Measurements from ENCODE around the gene EMC8. TPM values are rescaled to one million over a fixed set of nuclear protein-coding genes. Genes with fewer than 3 reads are reported as not detected.
"Not testable (repeated sequence)": the region's sequence is repeated elsewhere in the genome, so short reads cannot be mapped to it uniquely, and the experiment has no call there.

Gene EMC8
- total RNA-seq, 1 donor from 2014 or later: 20.0 TPM

DNA sequence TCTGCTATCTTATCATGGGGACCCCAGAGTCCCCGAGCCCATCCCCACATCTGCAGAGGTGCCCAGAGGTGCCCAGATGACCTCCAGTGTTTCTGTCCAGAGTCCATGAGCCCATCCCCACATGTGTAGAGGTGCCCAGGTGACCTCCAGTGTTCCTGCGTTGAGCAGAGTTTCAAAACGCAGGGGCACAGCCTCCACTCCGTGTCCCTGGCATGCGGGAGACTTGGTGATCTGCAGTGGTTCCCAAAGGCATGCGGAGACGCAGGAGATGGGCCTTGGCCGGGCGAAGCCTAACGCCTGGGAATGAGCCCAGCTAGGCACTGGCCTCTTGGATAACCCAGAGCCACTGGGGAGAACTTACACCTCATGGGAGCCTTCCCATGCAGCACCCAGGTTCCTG, 41.5 kb upstream of the EMC8 start:
- DNase-seq: no peak
- H3K36me3 ChIP-seq: no peaks in the 10 kb centered on the region
- no peak overlapping the region for H3K4me3 ChIP-seq
- intact Hi-C loops (cut with DNase I): no loop called here
- H3K27ac ChIP-seq: no peak overlapping the region
- no peak for ATAC-seq
- H3K4me1 ChIP-seq: peaks cover 7% of the 10 kb centered on the region
- TF ChIP-seq CTCF (IDR thresholded peaks at IDR 0.05): no peak
- no peaks in the 10 kb centered on the region for H3K9me3 ChIP-seq
- H3K27me3 ChIP-seq: peaks cover 5% of the 10 kb centered on the region

GRCh38 chr16:85840395-85840794, 41.1 kb upstream of the EMC8 start:
- no peak for DNase-seq
- intact Hi-C loops (cut with DNase I): no loop called here
- Histone ChIP-seq H3K36me3 (no peaks in the 10 kb centered on the region), H3K4me3 (no peak overlapping the region), H3K4me1 (peaks cover 7% of the 10 kb centered on the region), H3K9me3 (no peaks in the 10 kb centered on the region), H3K27me3 (peaks cover 6% of the 10 kb centered on the region), H3K27ac (no peak overlapping the region)
- ATAC-seq: no peak
- TF ChIP-seq CTCF (IDR thresholded peaks at IDR 0.05): no peak

GRCh38 chr16:85839681-85840240, 40.4 kb upstream of the EMC8 start:
- Histone ChIP-seq H3K27ac (no peak overlapping the region), H3K9me3 (no peaks in the 10 kb centered on the region), H3K4me1 (peaks cover 2% of the 10 kb centered on the region), H3K36me3 (no peaks in the 10 kb centered on the region), H3K27me3 (peaks cover 6% of the 10 kb centered on the region), H3K4me3 (no peak overlapping the region)
- no peak for TF ChIP-seq CTCF (IDR thresholded peaks at IDR 0.05)
- intact Hi-C loops (cut with DNase I): no loop called here
- DNase-seq (no peak), ATAC-seq (no peak)

- H3K27me3 ChIP-seq: peaks cover 6% of the 10 kb centered on the region
- H3K4me3 ChIP-seq: no peak overlapping the region
- H3K4me1 ChIP-seq: no peaks in the 10 kb centered on the region
- H3K27ac ChIP-seq: no peak overlapping the region
- intact Hi-C loops (cut with DNase I): no loop called here
- DNase-seq (no peak), ATAC-seq (no peak)
- H3K36me3 ChIP-seq: no peaks in the 10 kb centered on the region
- no peaks in the 10 kb centered on the region for H3K9me3 ChIP-seq
- no peak for TF ChIP-seq CTCF (IDR thresholded peaks at IDR 0.05)
Observed at GRCh38 chr16:85838876-85839585, 39.7 kb upstream of the EMC8 start.

DNA sequence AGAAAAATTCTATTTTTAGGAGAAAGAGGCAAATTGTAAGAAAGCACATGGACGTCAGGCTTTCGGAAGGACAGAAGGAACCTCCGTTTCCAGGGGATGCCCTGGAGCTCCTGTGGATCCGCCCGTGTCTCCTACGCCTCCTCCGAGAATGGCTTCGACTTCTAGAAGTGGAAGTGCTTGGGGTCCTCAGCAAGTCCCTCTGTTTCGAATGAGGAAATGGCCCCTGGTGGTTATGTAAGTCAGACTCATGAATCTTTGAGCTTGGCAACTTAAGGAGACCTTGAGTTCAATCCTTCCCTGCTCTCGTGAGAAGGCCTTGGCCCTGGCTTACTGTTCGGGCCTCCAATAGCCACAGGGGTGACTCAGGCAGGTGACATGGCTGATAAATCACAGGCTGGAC, 39.0 kb upstream of the EMC8 start:
- Histone ChIP-seq H3K27ac (no peak overlapping the region), H3K9me3 (no peaks in the 10 kb centered on the region), H3K4me1 (no peaks in the 10 kb centered on the region), H3K27me3 (peaks cover 6% of the 10 kb centered on the region), H3K4me3 (no peak overlapping the region), H3K36me3 (no peaks in the 10 kb centered on the region)
- TF ChIP-seq CTCF (IDR thresholded peaks at IDR 0.05): no peak
- intact Hi-C loops (cut with DNase I): no loop called here
- ATAC-seq: peak; percentile 24
- DNase-seq: no peak

DNA sequence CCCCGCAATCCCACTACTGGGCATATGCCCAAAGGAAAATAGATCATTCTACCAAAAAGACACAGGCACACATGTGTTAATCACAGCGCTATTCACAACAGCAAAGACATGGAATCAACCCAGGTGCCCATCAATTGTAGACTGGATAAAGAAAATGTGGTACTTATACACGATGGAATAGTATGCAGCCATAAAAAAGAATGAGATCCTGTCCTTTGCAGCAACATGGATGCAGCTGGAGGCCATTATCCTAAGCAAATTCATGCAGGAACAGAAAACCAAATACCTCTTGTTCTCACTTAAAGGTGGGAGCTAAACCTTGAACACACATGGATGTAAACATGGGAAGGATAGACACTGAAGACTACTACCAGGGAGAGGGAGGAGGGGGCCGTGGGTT, 38.3 kb upstream of the EMC8 start:
- DNase-seq; H3K9me3 ChIP-seq; intact Hi-C loops (cut with DNase I); H3K4me1 ChIP-seq; H3K4me3 ChIP-seq; H3K36me3 ChIP-seq; H3K27me3 ChIP-seq; ATAC-seq; H3K27ac ChIP-seq: not testable (repeated sequence)
